ENCODE data around the gene PEX14.

DNA sequence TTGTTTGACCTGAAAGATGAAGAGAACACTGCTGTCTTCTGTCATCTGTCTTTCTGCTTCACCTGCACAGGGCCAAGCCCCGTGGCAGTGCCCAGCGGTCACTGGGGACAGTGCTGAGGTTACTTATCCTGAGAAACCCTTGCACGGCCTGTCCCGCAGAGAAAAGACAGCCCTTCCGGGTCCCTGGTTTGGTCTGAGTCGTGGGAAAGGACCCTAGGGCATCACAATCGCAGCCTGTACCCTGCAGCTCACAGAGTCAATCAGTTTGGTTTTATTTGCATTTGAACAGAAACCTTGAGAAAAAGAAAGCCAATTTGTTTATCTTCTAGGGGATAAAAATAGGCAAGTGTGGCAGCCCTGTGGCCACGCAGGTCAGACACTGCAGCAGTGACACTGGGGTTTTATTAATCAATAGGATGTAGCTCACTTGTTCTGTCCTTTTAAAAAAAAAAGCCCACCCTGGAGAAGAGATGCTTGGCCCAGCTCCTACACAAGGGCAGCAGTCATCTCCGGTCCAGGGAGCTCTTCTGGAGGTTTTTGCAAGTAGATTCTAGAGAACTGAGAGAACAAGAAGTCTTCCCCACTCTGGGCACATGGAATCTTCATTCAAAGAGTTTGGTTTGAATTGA, 120.0 kb downstream of the PEX14 start:
- no peak for TF ChIP-seq CTCF (IDR thresholded peaks at IDR 0.05; ENCODE audit: poor library complexity)
- no peak for TF ChIP-seq EZH2 (IDR thresholded peaks at IDR 0.05; ENCODE audit: borderline replicate concordance)
- TF ChIP-seq EZH2phosphoT487 (IDR thresholded peaks at IDR 0.05; ENCODE audit: low read depth, severe bottlenecking, unreplicated experiment), result no peak

All from hepatocyte (in vitro differentiated cells).